ENCODE measurements around the gene SPATA13.

SPATA13 gene

DNA sequence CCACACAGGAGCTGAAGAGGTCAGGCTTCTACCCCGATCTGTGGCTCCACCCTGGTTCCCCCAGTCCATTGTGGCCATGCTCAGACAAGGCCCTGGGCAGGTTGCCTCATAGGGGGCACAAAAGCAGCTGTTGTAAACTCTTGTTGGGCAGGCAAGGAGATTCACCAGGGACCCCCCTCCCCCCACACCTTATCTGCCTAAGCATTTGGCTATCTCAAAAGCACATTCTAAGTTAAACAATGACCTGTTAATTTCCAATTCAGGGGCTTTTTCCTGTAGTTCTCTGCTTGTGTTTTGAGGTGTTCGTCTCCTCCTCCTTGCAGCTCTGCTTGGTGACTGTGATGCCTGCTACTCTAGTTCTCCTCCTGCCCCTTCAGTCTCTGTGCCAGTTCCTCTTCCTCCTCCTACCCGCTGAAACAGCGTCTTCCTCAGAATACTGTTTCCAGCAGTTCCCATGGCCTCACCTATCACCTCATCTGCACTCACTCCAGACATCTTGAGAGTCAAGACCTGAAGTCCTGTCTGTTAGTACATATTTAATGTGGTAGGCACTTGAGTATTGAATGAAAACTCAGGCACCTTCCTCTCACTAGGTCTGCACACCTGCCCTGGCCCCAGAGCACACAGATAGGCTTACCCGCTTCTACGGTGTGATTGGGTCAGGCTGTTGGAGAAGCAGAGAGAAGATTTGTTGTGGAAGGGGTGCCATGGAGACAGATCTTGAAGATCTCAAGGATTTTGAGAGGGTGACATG, 31.7 kb downstream of the SPATA13 start:
- DNase-seq (ENCODE audit: low read depth): no peak
- no peak for TF ChIP-seq CTCF (conservative IDR thresholded peaks at IDR 0.05; ENCODE audit: low read length)

GRCh38 chr13:24192811-24193162, 32.3 kb downstream of the SPATA13 start:
- TF ChIP-seq CTCF (conservative IDR thresholded peaks at IDR 0.05; ENCODE audit: low read length): no peak
- no peak overlapping the region for H3K4me3 ChIP-seq (ENCODE audit: low read length)
- no peak for DNase-seq (ENCODE audit: low read depth)

More for the DNA sequence above, 31.7 kb downstream of the SPATA13 start:
- no peak overlapping the region for H3K4me3 ChIP-seq (ENCODE audit: low read length)

DNA sequence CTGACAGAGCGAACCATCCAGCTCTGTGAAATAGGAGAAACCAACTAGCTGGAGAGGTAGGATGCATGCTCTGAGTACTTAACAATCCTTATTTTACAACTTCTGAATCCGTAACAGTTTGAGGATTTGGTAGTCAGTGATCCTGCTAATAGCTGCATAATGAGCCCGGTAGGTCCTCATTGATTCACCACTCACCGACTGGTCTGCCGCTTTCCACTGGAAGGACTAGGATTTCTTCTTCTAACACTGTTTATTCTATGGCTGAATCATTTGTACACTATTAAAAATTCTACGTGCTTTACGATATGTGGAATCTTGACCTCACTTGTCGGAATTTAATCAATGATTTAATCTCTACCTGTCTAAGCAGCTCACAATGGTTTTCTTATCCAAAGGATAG, 33.9 kb downstream of the SPATA13 start:
- no peak overlapping the region for H3K4me3 ChIP-seq (ENCODE audit: low read length)
- no peak for TF ChIP-seq CTCF (conservative IDR thresholded peaks at IDR 0.05; ENCODE audit: low read length)
- no peak for DNase-seq (ENCODE audit: low read depth)

DNA sequence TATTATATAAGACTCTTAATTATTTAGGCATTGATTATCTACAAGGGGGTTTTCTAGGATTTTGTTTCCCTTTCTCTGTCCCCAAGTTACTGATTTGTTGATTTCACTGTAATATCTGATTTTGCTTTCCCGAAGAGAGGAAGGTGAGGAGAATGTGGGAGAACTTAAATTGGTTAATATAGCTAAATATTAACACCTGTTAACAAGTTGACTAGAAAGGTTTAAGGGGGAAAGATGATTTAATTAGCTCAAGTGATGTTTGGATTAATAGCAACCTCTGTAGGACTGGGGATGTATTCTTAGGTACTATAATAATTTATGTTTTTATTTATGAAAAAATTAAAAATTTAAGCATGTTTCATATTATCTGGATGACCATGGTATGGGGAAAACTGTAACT, 35.1 kb downstream of the SPATA13 start:
- DNase-seq (ENCODE audit: low read depth): no peak
- no peak for TF ChIP-seq CTCF (conservative IDR thresholded peaks at IDR 0.05; ENCODE audit: low read length)
- H3K4me3 ChIP-seq (ENCODE audit: low read length): no peak overlapping the region

DNA sequence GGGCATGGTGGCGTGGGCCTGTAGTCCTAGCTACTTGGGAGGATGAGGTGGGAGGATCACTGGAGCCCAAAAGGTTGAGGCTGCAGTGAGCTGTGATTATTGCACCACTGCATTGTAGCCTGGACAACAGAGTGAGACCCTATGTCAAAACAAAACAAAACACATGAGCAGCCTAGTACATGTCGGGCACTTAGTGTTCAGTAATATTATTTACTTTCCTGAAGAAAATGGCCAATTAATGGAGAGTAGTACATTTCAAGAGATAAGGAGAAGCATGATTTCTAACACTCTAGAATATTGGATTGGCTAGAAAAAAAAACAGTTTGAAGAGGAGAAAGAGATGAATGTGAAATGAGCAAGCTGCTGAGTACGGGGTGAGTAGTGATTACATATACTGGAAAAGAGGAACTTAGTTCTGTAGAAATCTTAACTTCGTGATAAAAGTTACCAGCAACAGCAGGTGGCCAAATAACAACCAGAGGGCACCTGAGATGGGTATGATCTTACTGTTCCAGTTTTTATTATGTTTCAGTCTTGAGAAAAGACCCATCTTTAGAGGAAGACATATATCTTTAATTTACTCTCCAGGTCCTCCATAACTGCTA, 36.2 kb downstream of the SPATA13 start:
- no peak for TF ChIP-seq CTCF (conservative IDR thresholded peaks at IDR 0.05; ENCODE audit: low read length)
- DNase-seq (ENCODE audit: low read depth): no peak
- H3K4me3 ChIP-seq (ENCODE audit: low read length): no peak overlapping the region

GRCh38 chr13:24199016-24199415, 38.5 kb downstream of the SPATA13 start:
- no peak for TF ChIP-seq CTCF (conservative IDR thresholded peaks at IDR 0.05; ENCODE audit: low read length)
- H3K4me3 ChIP-seq (ENCODE audit: low read length): no peak overlapping the region

GRCh38 chr13:24202215-24202614, 41.7 kb downstream of the SPATA13 start:
- no peak overlapping the region for H3K4me3 ChIP-seq (ENCODE audit: low read length)
- TF ChIP-seq CTCF (conservative IDR thresholded peaks at IDR 0.05; ENCODE audit: low read length): no peak
- no peak for DNase-seq (ENCODE audit: low read depth)

More at GRCh38 chr13:24199016-24199415, 38.5 kb downstream of the SPATA13 start:
- peak; percentile 83 for DNase-seq (ENCODE audit: low read depth)

All from AG10803 (cell line).